Mesenteric fat pad (tissue), 1 donor: ENCODE measurements around the gene TNC. TPM values are rescaled to one million over a fixed set of nuclear protein-coding genes. Genes with fewer than 3 reads are reported as not detected.

Experiments used
- DNase-seq: peaks from one replicate; pipeline ENCODE4 v3.0.0-alpha.2; 2020; ENCODE audit warnings: low spot score
- long read RNA-seq: library from polyadenylated mRNA; unstranded; transcript quantifications from one replicate; pipeline ENCODE4 v2.0.0, GENCODE V29; 2020
- total RNA-seq: library from RNA; stranded (reverse); fragmentation: NEBNext Ultra II Directional; extraction: Animal tissue kit (Norgen Biotek cat#: 25700); gene quantifications from one replicate; pipeline ENCODE4 v1.2.1, GENCODE V29; 2021
- donor health status: DM: yes; HTN: yes; CAD: no.

The TNC gene
- 32.6 TPM for total RNA-seq
- long read RNA-seq, partial matches to known transcripts: 19 of 34 reads
- long read RNA-seq, other reads (novel, unspliced or antisense): 15 of 34 reads

DNA sequence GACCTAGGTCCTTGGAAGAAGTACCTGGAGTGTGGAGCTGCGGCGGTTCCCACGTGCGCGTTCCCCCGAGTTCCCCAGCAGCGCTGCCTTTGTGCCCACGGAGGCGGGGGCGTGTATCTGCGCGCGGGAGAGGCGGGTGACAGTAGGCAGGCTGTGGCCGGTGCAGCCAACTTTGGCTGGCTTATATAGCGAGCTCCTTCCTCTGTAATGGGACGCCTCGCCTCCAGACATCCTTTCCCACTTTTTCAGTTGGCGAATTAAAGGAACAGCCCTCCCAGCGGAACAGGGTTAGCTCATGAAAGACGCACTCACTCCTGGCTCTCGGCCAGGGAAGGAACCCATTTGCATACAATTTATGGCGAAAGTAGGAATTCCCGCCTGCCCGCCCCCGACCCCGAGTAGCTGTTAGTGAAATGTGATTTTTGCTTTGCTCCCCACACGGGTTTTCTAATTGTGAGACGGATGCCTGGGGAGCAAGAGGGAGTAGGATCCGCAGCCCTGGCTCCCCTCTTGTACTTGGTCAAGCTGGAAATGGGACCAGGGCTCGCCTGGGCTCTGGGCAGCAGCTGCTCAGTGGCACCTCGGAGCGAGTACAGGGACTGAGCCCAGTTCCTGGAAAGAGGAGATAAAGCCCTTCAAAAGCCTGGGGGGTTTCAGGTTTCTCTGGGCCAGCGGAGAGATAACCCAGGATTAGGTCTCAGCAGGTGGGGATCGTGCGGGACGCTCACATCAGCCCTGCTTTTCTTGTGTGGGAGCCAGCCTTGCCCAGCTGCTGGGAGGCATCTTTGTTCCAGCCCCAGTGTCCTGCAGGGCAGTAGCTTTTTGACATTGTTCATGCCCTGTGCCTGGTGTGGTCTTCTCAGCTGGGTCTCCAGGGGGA lies at the start of gene TNC:
TSS of gene TNC (minus strand) at position 159 of the 880 bp plus-strand sequence. CDS start 27,139 bp downstream, outside the sequence.
- no peak for DNase-seq

DNA sequence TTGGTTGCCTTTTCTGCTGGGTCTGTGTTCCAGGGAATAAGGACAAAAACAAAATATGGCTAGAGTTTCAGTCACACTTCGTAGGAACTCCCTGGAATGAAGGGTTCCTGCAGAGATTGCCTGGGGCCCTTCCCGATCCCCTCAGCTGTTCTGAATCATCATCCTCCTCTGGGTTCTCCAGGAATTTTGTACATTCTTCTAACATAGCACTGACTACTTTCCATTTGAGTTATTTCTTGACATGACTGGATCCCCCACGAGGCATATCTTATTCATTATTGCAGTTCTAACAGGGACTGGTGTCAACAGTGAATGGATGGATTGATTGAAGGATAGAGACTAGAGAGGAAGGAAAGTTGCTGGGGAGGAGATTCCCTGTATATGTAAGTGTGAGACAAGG lies 49.2 kb upstream of the TNC start:
- DNase-seq: no peak

DNA sequence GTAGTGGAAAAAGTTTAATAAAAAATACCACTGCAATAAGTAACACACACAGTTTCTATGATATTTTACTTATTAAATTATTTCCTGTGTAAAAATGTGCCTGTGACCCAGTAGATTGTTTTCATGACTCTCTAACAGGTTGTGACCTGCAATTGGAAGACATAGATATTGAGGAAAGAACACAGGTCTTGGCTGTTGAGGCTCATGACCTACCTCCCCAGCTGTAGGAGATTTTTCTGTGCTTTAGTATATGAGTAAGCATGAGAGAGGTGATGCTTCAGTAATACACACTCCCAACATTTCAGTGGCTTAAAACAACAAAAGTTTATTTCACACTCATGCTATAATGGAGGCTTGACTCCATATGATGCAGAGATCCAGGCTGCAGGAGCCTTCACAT lies 47.3 kb upstream of the TNC start:
- DNase-seq: no peak

DNA sequence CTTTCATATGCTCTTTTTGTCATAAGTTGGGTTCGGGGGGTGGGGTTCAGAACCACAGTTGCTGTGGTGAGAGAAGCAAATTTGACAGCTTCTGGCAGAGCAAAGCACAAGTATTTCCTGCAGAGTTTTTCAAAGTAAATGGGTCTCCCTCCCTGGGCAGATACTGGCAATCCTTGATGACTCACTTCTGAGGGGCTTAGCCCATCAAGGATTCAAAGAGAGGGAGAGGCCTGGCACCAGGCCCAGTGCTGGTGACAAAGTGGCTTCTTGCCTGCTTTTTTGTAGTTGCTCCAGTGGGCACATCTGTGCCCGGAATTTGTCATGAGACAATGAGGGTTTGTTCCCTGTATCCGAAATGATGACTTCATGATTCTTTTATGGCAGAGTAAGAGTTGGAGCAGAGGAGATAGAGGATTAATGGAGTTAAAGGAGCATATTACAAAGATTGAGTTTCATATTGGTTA lies 46.6 kb upstream of the TNC start:
- no peak for DNase-seq

DNA sequence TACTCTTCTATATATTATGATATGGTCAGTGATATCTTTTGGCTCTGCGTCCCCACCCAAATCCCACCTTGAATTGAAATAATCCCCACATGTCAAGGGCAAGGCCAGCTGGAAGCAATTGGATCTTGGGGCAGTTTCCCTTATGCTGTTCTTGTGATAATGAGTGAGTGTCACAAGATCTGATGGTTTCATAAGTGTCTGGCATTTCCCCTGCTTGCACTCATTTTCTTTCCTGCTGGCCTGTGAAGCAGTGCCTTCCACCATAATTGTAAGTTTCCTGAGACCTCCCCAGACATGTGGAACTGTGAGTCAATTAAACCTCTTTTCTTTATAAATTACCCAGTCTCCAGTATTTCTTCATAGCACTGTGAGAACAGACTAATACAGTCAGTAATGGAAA lies 45.0 kb upstream of the TNC start:
- DNase-seq: no peak

DNA sequence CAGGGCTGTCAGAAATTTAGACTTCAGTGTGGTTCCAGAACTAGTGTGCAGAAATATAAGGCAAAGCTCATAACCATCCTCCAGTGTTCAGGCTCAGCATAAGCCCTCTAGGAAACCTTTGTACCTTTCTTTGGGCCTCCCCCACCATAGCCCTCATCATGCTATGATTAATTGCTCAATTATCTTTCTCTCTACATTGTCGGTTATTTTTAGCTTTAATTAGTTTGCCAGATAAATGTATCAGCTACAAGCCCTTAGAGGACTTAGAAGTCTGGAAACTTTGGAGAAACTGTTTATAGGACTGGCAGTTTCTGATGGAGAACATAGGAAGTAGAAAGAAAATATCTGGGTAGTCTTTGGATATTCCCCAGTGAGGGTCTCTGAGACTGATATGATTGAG lies 43.5 kb upstream of the TNC start:
- no peak for DNase-seq

DNA sequence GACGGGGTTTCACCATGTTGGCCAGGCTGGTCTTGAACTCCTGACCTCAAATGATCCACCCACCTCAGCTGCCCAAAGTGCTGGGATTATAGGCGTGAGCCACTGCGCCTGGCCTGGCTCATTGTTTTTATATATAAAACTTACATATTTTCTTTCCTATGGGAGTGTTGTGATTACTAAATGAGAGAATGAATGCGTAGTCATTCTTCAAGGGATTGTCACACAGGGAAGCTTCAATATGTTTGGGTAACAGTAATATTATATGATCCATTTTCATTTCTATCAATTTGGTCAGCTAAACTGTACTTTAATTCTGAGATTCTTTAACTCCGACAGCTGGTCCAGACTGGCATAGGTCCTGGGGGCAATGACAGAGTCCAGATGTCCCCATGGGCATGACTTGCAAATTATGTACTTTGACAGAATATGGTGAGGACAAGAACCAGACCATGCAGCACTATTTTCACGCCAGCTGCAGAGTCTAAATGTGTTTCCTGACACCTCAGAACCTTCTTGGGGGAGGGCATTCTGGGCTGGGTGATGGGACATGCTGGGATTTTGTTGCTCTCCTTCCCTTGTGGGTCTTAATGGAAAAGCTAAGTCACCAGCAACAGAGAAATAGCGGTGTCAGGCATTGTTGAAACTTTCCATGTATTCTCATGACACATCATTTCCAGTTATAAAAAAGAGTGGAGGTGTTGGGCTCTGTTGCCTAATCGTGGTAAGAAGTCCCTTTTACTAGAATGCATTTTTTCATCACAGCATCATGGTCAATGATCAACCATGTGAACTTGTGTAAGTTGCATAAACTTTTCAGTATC lies 40.9 kb upstream of the TNC start:
- DNase-seq: no peak

DNA sequence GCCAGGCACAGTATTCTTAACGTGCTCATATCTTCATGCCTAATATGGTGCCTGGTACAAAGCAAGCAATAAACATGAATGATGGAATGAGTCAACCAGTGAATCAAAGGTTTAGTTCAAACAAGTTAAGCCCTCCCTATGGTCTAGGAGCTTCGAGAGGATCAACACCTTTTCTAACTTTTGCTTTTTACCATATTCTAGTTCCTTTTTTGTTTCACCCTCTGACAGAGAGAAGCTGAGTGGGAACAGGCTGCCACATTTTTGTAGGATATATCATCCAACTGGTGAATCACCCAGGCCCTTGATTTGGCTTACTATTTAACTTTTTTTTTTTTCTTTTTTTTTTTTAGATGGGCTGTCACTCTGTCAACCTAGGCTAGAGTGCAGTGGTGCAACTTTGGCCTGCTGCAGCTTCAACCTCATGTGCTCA lies 39.3 kb upstream of the TNC start:
- no peak for DNase-seq

DNA sequence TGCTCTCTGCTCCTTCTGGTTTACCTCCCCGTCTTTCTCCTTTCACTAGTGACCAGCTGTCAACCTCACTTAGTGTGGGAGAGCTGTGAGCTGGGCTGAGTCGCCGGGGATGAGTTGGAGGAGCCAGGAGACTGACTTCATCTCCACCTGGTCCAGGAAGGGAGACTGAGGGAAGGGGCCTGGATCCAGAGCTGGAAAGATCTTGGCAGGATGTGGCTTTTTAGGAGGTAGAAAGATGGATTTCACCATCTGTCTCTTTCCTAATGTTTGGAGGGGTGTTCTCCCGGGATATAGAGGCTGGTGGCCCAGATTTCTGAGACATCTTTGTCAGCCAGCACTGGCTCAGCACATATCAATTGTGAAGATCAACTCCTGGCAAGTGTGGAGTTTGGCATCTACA lies 37.1 kb upstream of the TNC start:
- no peak for DNase-seq

DNA sequence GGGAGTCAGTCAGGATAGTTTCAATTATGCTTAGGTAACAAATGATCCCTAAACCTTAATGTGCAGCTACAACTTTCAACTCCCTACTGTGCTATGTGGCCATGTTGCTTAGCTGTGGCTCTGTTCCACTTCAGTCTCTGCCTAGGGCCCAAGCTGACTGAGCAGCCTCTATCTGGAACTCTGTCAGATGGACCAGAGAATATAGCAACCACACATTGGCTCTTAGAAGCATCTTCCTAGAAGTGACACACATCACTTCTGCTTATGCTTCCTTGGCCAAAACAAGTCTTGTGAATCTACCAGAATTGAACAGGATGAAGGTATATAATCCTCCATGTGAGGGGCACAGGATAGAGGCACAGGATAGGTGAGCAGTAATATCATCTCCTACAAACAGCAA lies 36.7 kb upstream of the TNC start:
- no peak for DNase-seq

DNA sequence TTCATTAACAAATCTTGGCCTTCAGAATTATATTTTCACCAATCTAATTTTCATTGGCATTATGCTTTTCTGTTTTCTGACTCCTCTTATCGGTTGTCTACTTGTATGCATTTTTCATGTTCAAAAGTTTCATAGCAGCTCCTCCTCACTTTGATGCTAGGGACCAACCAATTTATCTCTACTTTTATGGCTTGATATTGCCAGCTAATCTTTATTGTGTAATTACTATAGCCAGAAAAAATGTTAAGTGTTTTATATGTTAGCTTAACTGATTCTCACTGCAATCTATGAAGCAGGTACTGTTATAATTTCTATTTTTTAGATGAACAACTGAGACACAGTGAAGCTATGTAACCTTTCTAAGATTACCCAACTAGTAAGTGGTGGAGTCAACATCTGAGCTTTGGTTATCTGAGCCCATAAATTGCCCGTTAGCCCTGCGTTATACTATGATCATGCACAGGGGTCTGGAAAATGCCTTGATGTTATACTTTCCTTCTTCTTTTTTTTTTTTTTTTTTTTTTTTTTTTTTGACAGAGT lies 34.4 kb upstream of the TNC start:
- DNase-seq: no peak

DNA sequence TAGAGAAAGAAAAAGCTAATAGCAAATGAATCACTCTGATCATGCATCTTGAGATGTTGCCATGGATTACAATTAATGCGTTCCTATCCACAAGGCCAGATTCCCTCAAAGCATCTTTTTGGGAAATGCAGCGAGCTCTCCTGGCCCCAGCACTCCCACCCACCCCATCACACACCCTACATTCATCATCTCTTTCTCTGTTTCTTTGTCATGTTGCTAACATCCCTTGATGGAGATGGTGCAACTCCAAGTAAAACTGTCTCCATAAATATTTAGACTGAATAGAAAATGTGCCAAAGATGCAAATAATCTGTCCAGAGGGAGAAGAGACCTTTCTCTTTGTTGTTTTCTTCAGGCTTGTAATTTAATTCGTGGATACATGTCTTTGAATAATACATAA lies 30.8 kb upstream of the TNC start:
- no peak for DNase-seq

DNA sequence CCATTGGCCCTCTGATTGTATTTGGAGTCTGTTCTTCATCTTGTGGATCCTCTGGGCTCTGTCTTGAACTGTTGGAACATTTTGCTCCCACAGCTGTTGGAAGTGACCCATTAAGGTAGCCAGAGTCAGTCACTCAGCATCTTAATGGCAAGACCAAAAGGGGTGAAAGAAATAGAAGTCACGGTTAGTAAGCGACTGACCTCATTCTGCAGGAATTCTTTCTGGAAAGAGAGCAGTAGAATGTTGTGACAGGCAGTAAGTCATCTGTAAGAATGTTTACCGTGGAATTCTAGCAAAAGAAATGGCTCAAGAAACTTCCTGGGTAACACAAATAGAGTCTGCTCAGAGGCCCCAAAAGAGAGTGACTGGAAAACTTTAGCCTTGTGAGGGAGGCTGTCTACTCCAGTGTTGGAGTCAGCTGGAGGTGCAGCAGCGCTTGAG lies 28.6 kb upstream of the TNC start:
- DNase-seq: no peak

DNA sequence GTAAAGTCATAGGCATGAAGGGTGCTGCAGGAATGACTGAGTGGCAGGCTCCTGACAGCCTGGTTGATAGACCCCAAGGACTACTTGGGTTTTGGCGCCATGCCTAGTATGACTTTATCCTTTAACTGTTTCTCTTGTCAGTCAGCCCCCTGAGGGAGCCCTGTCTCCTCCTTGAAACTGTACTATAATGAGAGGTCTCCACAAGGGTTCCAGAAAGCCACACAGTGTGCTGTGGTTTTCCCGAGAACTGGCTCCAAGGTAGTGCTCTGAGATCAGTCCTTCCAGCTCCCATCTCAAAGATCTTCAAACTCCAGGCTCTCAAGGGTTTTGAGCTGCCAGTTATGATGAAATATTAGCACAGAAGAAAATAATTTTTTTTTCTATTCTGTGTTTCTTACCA lies 26.7 kb upstream of the TNC start:
- no peak for DNase-seq

DNA sequence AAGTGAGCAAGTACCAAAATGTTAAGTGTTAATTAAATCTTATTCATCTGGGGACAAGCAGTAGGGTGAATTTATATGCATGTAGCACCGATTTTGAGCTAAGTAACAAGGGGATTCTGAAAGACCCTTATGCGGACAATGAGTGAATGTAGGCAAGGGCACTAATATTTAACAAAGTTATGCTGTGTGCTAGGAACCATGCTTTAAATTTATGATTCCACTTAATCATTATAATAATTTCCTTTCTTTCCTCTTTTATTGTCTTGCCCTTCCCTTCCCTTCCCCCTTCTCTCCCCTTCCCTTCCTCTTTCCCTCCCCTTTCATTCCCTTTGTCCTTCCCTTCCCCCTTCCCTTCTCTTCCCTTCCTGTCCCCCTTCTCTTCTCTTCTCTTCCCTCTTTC lies 25.7 kb upstream of the TNC start:
- no peak for DNase-seq

DNA sequence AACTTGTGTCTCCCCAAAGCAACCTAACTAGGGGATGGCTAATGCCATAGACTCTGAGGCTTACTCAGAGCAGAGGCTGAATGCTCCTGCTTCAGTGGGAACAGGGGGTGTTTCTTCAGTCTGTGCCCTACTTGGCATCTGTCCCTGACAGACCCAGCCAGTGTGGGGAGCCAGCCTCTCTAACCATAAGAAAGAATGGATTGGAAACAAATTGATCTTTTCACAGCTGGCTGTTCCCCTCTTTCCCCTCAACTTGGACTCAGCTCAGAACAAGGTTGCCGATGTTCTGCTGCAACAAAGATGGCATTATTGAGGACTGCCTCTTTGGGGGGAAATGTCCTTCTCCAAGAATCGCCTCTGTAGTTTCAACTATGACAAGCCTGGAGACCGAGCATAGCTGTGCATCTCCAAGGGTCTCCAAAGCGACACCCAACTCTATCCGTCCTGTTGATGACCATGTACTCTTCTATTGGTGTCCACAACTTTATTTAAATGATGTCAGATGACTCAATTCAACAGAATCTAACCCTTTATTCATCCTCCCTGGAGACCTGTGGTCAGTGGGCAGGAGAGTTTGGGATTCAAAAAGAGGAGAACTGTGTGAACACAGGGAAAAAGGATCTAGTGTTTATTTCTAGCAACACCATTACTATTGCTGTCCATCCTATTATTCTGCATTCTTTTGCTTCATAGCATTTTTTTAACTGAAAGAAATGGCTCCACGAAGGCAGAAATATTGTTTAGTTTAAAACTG lies 24.7 kb upstream of the TNC start:
- DNase-seq: no peak

DNA sequence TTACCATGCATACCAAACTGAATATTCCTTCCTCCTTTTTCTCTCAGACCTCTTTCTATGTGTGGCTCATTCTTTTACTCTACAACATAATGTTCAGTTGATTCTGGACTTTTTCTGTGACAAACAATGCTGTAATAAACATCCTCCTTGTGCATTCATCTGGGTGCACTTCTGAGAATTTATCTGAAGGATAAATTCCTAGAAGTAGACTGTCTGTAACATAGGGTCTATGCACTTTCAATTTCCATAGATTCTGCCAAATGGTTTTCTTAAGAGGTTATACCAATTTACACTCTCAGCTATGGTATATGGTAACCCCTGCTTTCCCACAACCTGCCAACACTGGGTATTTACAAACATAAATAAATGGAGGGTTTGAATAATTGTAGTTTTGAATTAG lies 24.1 kb upstream of the TNC start:
- DNase-seq: no peak

DNA sequence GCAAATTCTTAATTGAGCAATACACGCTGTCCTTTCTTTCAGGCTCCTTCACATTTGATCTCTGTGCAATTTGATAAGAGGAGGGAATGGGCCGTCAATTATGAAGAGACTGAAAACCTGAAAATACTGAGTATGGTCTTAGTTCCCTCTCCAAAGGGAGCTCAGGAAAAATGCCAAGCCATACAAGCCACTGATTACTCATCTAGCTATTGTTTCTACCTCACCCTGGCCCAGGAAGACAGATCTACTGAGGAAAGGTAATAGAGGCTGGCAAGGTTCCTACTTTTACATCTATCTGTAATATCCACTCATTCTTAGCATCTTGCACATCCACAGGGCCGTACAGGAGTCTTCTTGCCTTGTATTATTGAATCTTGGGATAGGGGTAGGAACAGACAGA lies 23.7 kb upstream of the TNC start:
- no peak for DNase-seq

DNA sequence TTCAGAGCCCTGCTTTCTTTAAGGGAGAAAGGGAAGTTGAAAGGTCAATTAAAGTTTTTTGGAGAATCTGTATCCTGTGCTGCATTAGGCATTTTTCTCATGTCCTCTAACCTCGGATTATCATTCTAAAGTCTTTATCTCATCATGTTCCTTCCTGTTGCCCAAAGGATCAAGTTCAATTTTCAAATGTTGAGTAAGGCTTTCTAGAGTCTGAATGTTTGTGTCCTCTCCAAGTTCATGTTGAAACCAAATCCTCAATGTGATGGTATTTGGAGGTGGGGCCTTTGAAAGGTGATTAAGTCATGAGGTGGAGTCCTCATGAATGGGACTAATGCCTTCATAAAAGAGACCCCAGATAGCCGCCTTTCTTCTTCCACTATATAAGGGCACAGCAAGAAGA lies 20.2 kb upstream of the TNC start:
- DNase-seq: no peak

DNA sequence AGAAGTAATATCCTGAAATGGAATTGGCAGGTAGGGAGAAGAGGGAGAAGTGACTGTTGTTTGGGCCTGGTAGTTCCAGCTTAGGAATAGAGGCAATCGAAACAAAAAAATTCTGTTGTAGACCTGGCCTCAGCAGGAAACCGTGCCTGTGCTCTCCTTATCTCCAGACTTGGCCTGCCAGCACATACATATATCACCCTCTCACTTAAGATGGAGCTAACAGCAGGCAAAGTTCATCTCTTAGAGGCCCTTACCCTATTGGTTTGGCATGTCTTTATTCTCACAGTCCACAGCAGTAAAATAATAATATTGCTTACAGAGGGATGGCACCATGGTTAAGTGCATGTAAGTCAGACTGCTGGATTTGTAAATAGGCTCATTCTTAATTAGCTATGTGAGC lies 19.6 kb upstream of the TNC start:
- DNase-seq: no peak
